GM10266 (cell line): Measurements from ENCODE around the gene FARP2.
A peak's percentile ranks its signal among the peaks of the same experiment; 100 is the strongest.

Experiments used
- DNase-seq: peaks from one replicate; pipeline ENCODE4 v3.0.0; 2012; ENCODE audit errors: extremely low spot score
- TF ChIP-seq, protein P1 (sequence below): IDR thresholded peaks from 2 replicates; pipeline ENCODE4 v1.5.1; 2012; ENCODE audit warnings: mild to moderate bottlenecking, low read depth; ENCODE audit not compliant: control insufficient read depth, insufficient read depth; ENCODE audit errors: missing control alignments

FARP2 gene

GRCh38 chr2:241531161-241531722 is 175.2 kb downstream of the FARP2 start:
- DNase-seq: no peak
- TF ChIP-seq, protein P1, sequence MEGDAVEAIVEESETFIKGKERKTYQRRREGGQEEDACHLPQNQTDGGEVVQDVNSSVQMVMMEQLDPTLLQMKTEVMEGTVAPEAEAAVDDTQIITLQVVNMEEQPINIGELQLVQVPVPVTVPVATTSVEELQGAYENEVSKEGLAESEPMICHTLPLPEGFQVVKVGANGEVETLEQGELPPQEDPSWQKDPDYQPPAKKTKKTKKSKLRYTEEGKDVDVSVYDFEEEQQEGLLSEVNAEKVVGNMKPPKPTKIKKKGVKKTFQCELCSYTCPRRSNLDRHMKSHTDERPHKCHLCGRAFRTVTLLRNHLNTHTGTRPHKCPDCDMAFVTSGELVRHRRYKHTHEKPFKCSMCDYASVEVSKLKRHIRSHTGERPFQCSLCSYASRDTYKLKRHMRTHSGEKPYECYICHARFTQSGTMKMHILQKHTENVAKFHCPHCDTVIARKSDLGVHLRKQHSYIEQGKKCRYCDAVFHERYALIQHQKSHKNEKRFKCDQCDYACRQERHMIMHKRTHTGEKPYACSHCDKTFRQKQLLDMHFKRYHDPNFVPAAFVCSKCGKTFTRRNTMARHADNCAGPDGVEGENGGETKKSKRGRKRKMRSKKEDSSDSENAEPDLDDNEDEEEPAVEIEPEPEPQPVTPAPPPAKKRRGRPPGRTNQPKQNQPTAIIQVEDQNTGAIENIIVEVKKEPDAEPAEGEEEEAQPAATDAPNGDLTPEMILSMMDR: no peak

GRCh38 chr2:241532168-241532567 is 176.1 kb downstream of the FARP2 start:
- TF ChIP-seq, protein P1: no peak
- DNase-seq: peak; percentile 3

DNA sequence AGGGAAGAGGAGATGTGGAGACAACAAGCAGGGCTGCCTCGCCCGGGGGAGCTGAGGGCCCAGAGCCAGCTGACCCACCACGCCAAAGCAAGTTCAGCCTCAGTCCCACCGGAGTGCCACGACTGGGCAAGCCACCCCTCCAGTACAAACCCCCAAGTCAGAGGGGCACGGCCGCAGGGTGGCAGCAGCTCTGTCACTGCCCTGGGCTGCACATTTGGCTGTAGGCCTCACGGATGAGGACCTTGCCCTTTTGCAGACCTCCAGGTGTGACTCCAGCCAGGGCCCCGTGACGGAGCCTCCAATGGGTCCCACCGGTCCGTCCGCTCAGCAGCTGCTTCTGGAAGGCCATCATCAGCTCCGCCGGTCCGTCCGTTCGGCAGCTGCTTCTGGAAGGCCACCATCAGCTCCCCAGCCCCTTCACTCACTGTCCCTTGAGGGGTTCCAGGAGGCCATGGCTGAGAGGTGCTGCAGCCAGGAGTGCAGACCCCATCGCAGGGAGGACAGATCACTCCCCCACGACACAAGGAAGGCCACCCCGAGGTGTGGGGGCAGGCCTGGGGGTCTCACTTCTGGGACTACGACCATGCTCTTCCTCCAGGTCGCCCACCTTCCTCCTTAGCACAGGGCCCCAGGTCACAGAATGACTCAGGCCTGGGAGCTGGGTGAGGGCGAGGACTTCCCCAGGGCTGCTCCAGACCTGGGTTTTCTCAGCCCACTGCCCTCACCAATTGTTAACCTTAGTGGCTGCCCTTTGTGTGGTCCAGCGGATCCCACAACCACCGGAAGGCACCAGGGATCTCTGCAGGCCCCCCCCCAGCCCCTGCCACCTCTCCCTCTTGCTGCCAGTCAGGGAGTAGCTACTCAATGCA is 176.9 kb downstream of the FARP2 start:
- TF ChIP-seq, protein P1: no peak
- peak; percentile 22 for DNase-seq

DNA sequence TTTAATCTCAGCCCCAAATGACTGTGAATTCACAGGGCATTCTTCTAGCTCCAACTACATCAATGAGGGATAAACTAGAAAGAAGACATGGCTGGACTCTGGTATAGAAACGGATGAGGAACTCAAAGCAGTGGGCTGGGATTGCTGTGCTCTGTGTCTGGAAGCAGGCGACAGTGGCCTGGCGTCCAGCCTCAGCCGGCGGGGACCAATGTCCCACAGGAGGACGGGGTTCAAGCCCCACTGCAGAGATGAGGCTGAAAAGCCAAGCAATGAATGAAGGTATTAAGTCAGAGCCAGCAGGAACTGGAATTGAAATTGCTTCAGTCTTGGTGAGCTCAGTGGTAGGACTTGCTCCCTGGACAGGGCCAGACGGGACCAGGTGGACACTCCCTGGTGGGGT is 178.2 kb downstream of the FARP2 start:
- TF ChIP-seq, protein P1: no peak
- DNase-seq: peak; percentile 6

GRCh38 chr2:241534701-241535375 is 178.8 kb downstream of the FARP2 start:
- DNase-seq: peak; percentile 4

GRCh38 chr2:241535871-241536655 is 180.0 kb downstream of the FARP2 start:
- peak; percentile 10 for DNase-seq
- TF ChIP-seq, protein P1: no peak

More at GRCh38 chr2:241534701-241535375, 178.8 kb downstream of the FARP2 start:
- TF ChIP-seq, protein P1: no peak
